Colon (tissue), 2 donors: Measurements from ENCODE around the gene SLC6A20.

Experiments used
- FAIRE-seq: peaks from 2 replicates; lab custom pipeline; 2012; peaks lifted over from hg19 to GRCh38; lab: Jason Lieb, UNC
- donor health status: control.
- donor health status: control.

The SLC6A20 gene

DNA sequence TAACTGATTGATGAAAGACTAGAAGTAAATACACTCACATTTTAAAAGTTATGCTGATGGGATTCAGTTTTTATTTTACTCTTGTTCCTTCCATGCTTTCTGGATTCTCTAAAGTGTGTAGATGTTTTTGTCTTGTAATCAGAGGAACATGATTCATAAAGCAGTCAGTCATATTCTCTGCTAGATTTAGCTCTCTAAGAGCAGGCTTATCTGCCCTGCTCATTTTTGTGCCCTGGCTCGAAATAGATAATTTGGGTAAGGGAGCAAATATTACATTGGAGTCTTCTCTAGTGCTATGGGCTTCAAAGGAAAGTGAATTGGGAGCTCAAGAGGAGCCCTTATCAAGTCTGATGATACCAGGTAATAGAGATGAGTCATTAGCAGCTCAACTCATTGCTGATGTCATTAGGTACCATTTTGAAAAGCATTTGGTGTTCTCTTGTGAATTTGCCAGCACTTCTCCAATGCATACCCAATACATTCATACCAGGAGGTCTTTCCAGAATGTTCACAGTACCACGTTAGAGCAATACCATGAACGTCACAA is 79.5 kb downstream of the SLC6A20 start:
- no peak for FAIRE-seq

GRCh38 chr3:45715945-45716344 is 80.4 kb downstream of the SLC6A20 start:
- no peak for FAIRE-seq

DNA sequence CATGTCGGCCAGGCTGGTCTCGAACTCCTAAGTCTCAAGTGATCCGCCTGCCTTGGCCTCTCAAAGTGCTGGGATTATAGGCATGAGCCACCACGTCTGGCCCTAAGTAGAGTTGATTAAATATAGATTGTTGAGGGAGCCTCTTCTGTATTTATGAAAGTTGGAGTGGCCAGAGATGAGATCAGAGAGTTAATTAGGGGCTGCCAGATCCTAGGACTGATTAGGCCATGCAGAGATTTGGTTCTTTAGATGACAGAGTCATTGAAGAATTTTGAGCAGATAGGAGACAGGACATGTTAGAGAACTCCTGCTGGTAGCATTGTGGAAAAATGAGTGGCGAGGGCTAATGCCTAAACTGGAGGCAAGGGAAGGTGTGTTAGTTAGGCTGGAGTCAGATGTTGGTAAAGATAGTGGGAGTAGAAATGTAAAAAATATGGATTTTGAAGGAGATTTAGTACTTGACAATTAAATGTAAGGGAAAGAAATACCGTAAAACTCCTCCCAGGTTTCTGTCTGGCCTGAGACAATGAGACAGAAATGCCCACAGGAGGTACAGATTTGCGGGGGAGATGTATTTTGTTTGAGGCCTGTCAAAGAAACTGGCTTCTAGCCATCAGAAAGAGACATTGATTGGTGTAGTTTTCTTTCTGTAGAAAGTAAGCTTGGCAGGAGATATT is 83.8 kb downstream of the SLC6A20 start:
- no peak for FAIRE-seq

DNA sequence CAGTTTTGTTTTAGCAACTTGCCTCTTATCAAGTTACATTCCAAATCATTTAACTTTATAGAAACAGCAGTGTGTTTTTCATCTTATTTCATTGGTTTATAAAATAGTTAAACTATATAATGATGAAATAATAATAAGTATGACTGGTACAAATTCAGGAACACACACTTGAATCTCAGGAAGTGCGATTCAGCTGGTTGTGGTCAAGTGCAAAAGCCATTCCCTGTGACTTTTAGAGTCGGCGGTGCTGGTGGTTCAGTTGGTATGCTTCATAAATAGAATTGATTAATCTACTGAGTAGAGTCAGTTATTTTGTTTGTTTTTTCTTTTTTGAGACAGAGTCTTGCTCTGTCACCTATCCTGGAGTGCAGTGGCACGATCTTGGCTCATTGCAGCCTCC is 84.4 kb downstream of the SLC6A20 start:
- no peak for FAIRE-seq

GRCh38 chr3:45705839-45706808 is 90.2 kb downstream of the SLC6A20 start:
- FAIRE-seq: no peak
